Subcutaneous abdominal adipose tissue (tissue), 5 donors: ENCODE measurements around the gene SHB.

Experiments used
- H3K27ac ChIP-seq: one replicate; pipeline ENCODE4 v1.7.0; 2013; ENCODE audit warnings: low read depth, mild to moderate bottlenecking, inconsistent platforms, low read length, moderate library complexity
- H3K27me3 ChIP-seq, 5 donors: one replicate each; pipeline ENCODE4 v1.7.0; 2013; ENCODE audit warnings: low read length in 5 of 5, inconsistent platforms in 1 of 5; ENCODE audit not compliant: control insufficient read depth in 5 of 5, insufficient read depth in 4 of 5
- H3K36me3 ChIP-seq, 5 donors: one replicate each; pipeline ENCODE4 v1.7.0; 2013; ENCODE audit warnings: low read length in 5 of 5; ENCODE audit not compliant: control insufficient read depth in 5 of 5, insufficient read depth in 5 of 5
- H3K4me1 ChIP-seq, 5 donors: one replicate each; pipeline ENCODE4 v1.7.0; 2013; ENCODE audit warnings: low read length in 5 of 5, mild to moderate bottlenecking in 3 of 5, moderate library complexity in 1 of 5; ENCODE audit not compliant: control insufficient read depth in 5 of 5, insufficient read depth in 5 of 5
- H3K4me3 ChIP-seq, 5 donors: one replicate each; pipeline ENCODE4 v1.7.0; 2013; ENCODE audit warnings: low read length in 5 of 5, low read depth in 1 of 5
- H3K9ac ChIP-seq, 5 donors: one replicate each; pipeline ENCODE4 v1.7.0; 2013; ENCODE audit warnings: low read length in 5 of 5, mild to moderate bottlenecking in 4 of 5, moderate library complexity in 3 of 5
- H3K9me3 ChIP-seq, 5 donors: one replicate each; pipeline ENCODE4 v1.7.0; 2013; ENCODE audit warnings: low read length in 5 of 5; ENCODE audit not compliant: control insufficient read depth in 5 of 5
- donor health status: healthy.
- donor health status: healthy.
- donor health status: healthy.
- donor health status: healthy.
- donor health status: healthy.

The SHB gene, protein sequence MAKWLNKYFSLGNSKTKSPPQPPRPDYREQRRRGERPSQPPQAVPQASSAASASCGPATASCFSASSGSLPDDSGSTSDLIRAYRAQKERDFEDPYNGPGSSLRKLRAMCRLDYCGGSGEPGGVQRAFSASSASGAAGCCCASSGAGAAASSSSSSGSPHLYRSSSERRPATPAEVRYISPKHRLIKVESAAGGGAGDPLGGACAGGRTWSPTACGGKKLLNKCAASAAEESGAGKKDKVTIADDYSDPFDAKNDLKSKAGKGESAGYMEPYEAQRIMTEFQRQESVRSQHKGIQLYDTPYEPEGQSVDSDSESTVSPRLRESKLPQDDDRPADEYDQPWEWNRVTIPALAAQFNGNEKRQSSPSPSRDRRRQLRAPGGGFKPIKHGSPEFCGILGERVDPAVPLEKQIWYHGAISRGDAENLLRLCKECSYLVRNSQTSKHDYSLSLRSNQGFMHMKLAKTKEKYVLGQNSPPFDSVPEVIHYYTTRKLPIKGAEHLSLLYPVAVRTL

DNA sequence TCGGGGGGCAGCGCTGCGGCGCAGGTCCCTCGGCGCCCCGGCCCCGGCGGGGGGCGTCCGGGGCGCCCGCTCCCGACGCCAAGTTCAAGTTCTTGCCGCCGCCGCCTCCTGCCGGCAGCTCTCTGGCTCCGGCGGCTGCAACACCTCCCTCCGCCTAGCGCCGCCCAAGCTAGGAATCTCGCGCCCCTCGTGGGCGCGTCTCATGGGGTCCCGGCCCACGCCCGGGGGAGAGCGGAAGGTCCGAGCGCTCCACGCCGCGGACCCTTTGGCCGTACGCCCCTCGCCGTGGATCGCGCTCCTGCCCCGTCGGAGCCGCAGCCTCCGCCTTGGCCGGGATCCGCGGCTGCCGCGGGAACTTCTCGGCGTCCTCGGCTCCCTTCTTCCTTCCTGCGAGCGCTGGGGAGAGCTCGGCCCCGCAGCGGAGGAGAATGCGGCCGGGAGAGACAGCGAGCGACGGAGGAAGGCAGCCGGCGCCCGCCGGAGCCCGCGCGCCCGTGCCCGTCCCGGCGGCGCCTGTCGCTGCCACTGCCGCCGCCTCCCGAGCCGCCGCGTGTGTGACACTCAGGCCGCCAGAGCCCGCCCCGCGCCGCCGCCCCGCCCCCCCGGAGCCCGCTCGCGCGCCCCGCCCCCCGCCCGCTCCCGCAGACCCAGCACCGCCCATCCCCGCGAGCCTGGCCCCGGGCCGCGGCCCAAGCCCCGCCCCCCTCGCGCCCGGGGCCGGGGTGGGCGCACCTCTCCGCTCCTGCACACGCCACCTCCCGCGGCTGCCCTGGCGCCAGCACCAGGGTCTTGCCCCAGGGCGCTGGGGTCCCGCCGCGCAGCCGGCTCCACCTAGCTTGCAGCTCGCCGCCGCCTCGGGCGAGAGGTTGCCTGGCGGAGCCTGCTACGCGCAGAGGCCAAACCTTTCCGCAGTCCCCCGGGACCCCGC, at the start of gene SHB:
Gene SHB, minus strand, starts transcription at position 527 of the 928 bp plus-strand sequence. CDS start 582 bp downstream, outside the sequence.
- H3K9ac ChIP-seq: peak within 1 kb of the TSS in 4 of 5 donors; percentile 76 to 84 (median 78)
- H3K27ac ChIP-seq: peak within 1 kb of the TSS; percentile 84
- H3K4me3 ChIP-seq: peak within 1 kb of the TSS; percentile 81 to 87 (median 85)
- H3K27me3 ChIP-seq: no peaks in the 10 kb centered on the region
- peaks cover 3 to 56% (median 41%) of the 10 kb centered on the region in 5 donors for H3K4me1 ChIP-seq
- no peaks in the 10 kb centered on the region for H3K9me3 ChIP-seq
- no peaks in the 10 kb centered on the region for H3K36me3 ChIP-seq

DNA sequence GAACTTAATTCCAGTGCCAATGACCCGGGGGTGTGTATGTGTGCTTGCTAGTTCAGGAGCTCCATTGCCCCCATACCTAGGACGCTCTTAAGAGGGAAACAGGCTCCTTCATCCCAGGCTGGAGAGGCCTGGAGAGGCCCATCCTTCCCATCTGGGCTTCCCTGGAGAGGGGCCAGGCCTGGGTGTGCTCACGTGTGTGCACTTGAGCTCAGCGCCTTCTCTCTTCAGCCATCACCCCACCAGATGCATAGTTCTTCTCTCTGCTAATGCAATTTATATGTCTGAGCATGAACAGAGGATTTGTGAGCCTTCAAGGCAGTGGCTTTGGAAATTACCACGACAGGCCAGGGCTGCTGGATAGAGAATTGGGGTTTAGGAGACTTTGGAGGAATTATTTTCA, 48.6 kb upstream of the SHB start:
- no peak overlapping the region for H3K9ac ChIP-seq
- no peaks in the 10 kb centered on the region for H3K4me1 ChIP-seq
- no peak overlapping the region for H3K4me3 ChIP-seq
- peaks cover 0 to 6% (median 0%) of the 10 kb centered on the region in 5 donors for H3K27me3 ChIP-seq
- H3K27ac ChIP-seq: no peak overlapping the region
- no peaks in the 10 kb centered on the region for H3K36me3 ChIP-seq
- no peaks in the 10 kb centered on the region for H3K9me3 ChIP-seq

DNA sequence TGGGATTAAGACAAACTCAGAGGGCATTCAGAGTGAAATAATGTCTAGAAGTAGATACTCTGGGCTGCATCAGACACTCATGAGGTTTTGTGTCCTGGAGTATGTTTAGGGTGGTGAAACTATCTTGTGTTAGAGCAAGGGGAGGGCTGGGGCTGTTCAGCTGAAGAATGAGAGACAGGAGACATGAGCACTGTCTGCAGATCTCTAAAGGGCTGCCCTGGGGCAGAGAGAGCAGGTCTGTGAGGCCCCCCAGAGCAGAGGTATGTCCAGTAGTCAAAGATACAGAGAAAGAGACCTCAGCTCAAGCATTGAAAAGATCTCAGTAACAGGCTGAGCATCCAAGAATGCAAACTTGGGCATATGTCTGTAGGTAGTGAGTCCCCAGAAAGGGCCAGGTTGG, 45.9 kb upstream of the SHB start:
- H3K9ac ChIP-seq: no peak overlapping the region
- no peak overlapping the region for H3K4me3 ChIP-seq
- H3K36me3 ChIP-seq: no peaks in the 10 kb centered on the region
- H3K4me1 ChIP-seq: no peaks in the 10 kb centered on the region
- H3K27me3 ChIP-seq: peaks cover 0 to 3% (median 0%) of the 10 kb centered on the region in 5 donors
- no peaks in the 10 kb centered on the region for H3K9me3 ChIP-seq
- no peak overlapping the region for H3K27ac ChIP-seq

DNA sequence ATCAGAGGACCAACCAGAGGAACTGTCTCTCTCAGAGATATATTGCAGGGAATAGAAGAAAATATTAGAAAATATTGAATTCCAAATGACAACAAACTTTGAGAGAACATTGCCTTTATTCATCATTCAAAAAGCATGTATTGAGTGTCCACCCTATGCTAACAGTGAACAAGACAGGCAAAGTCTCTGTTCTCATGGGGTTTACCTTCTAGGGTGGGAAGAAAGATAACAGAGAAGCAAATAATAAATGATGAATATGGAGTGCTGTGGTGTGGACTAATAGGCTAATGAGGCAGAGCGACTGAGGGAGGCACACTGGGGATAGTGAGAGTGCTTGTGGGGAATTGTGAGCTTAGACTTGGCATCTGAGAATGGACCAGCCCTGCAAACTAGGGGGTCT, 43.4 kb upstream of the SHB start:
- H3K9ac ChIP-seq: no peak overlapping the region
- no peaks in the 10 kb centered on the region for H3K27me3 ChIP-seq
- no peak overlapping the region for H3K27ac ChIP-seq
- no peaks in the 10 kb centered on the region for H3K36me3 ChIP-seq
- H3K4me1 ChIP-seq: peaks cover 0 to 5% (median 0%) of the 10 kb centered on the region in 5 donors
- no peaks in the 10 kb centered on the region for H3K9me3 ChIP-seq
- H3K4me3 ChIP-seq: no peak overlapping the region

DNA sequence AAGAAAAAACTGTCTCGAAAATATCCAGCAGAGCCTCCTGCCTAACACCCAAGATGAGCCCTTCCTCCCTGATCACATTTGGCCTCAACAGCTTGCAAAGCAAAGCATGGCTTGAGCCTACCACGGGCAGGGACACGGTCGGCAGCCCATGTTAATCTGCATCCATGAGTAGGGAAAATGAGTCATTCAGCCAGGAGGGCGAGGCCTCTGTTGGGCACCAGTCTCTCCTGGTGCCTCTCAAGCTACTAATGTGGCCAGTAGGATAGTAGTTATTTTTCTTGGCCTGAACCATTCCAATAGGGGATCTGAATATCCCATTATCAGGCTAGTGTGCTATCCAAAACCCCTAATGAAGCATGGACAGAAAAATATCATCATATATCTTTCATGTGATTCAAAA, 43.0 kb upstream of the SHB start:
- no peak overlapping the region for H3K27ac ChIP-seq
- H3K4me1 ChIP-seq: peaks cover 0 to 5% (median 0%) of the 10 kb centered on the region in 5 donors
- H3K9ac ChIP-seq: no peak overlapping the region
- no peaks in the 10 kb centered on the region for H3K27me3 ChIP-seq
- no peaks in the 10 kb centered on the region for H3K36me3 ChIP-seq
- no peaks in the 10 kb centered on the region for H3K9me3 ChIP-seq
- no peak overlapping the region for H3K4me3 ChIP-seq

DNA sequence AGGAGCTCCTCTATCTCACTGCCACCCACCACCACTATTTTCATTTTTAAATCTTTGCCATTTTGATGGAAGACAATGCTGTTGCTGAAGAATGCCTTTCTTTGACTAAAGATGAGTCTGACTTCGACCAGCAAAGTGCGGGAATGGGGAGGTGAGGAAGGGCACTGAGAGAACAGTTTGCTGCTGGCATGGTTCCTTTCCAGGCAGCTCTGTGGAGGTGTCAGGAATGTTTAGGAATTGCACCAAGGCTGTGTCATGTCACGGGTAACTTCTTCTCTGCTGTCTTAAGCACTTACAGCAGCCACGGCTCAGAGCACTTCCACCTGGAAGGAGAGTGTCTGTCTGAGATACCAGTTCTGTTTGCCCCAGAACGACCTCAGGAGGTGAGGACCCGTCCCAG, 41.4 kb upstream of the SHB start:
- no peak overlapping the region for H3K27ac ChIP-seq
- H3K4me3 ChIP-seq: no peak overlapping the region
- H3K36me3 ChIP-seq: no peaks in the 10 kb centered on the region
- H3K4me1 ChIP-seq: peaks cover 0 to 5% (median 0%) of the 10 kb centered on the region in 5 donors
- no peaks in the 10 kb centered on the region for H3K9me3 ChIP-seq
- H3K27me3 ChIP-seq: no peaks in the 10 kb centered on the region
- H3K9ac ChIP-seq: no peak overlapping the region

DNA sequence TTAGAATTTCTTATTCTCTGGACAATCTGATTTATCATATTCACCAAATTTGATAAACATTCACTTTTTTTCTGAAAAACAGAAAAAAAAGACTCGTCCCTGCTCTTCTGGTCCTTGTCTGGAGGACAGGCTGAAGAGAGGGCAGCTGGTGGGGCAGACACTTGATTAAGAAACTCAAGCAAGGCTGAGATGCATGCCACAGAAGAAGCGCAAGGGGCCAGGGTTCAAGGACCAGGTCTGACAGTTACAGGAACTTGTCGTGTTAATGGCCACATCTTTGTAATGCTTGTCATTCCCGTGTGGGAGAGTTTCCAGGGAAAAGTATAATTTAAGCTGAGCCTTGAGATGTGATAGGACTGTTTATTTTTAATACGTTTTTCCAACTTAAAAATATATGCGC, 40.6 kb upstream of the SHB start:
- Histone ChIP-seq H3K9ac (no peak overlapping the region), H3K36me3 (no peaks in the 10 kb centered on the region), H3K4me3 (no peak overlapping the region), H3K9me3 (no peaks in the 10 kb centered on the region), H3K27me3 (no peaks in the 10 kb centered on the region), H3K27ac (no peak overlapping the region), H3K4me1 (peaks cover 0 to 5% (median 0%) of the 10 kb centered on the region in 5 donors)

DNA sequence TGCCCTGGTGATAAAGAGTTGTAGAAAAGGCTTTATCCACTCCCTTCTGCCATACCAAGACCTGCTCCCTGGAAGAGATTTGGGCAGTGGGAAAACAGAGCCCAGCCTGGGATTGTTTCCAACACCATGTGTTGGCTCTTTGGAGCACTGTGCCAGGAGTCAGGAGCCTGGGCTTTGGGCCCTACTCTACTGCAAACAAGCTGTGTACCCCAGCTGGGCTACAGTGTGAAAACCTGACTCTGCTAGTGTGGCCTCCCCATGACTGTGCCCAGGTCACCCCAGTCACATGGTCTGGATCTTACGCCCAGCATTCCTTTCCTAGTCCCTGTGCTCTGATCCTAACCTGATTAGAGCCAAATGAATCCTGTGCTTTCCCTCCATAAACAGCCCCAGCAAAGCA, 39.3 kb upstream of the SHB start:
- Histone ChIP-seq H3K4me1 (peaks cover 0 to 5% (median 0%) of the 10 kb centered on the region in 5 donors), H3K27me3 (no peaks in the 10 kb centered on the region), H3K4me3 (no peak overlapping the region)

DNA sequence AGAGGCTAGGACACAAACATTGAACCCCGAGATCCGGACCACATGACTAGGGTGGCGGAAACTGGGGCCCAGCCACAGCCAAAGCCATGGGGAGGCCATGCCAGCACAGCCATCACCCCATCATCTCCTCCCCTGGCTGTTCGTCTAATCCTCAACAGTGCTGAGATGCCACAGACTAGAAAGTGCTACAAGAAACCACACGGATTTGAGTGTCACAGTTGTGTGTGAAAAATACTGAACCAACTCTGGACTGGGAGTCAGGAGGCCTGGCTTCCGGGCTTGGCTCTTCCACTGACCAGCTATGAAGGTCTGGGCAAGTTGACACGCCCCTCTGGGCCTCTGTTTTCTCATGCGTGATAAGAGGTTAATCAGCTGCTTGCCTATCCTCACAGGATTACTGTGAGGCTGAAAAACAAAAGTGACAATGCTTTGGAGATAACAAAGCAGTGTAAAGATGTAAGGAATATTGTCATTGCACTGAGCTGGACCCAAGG, 38.8 kb upstream of the SHB start:
- peaks cover 0 to 5% (median 0%) of the 10 kb centered on the region in 5 donors for H3K4me1 ChIP-seq

More for the DNA sequence above, 39.3 kb upstream of the SHB start:
- H3K36me3 ChIP-seq: no peaks in the 10 kb centered on the region
- H3K9ac ChIP-seq: no peak overlapping the region
- H3K27ac ChIP-seq: no peak overlapping the region
- H3K9me3 ChIP-seq: no peaks in the 10 kb centered on the region

More for the DNA sequence above, 38.8 kb upstream of the SHB start:
- Histone ChIP-seq H3K27ac (no peak overlapping the region), H3K36me3 (no peaks in the 10 kb centered on the region), H3K27me3 (no peaks in the 10 kb centered on the region), H3K9me3 (no peaks in the 10 kb centered on the region), H3K9ac (no peak overlapping the region), H3K4me3 (no peak overlapping the region)
